Measurements from ENCODE around the gene CFAP99. TPM values are rescaled to one million over a fixed set of nuclear protein-coding genes. Genes with fewer than 3 reads are reported as not detected.

CFAP99 gene
- total RNA-seq, 1 experiment from 2014 or later = 0.33 TPM

DNA sequence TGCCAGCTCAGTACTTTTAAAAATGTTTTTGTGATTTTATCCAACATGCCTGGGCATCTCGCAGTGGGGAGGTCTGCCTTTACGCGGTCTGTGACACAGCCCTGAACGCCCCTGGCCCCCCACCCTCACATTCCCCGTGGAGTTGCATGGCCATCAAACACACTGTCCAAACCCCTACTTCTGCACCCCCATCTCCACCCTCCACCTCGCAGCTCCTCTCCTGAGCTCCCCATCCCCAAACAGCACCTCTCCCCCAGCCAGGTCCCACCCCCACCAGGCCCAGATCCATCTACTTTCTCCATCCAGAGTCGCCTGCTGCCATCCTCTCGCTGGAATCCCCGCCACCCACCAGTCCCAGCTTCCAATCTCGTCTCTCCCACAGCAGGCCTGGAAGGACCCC, 9.8 kb upstream of the CFAP99 start:
- no peak for ATAC-seq
- ChIA-PET CTCF (no interaction called here), POLR2A (no interaction called here)
- H3K9me3 ChIP-seq (ENCODE audit: control insufficient read depth, insufficient read depth, low read depth, low read length) = no peaks in the 10 kb centered on the region
- H3K4me1 ChIP-seq (ENCODE audit: control insufficient read depth, insufficient read depth, low read length) = peaks cover 14% of the 10 kb centered on the region
- H3K4me3 ChIP-seq (ENCODE audit: low read depth in 2 of 2, low read length in 2 of 2) = no peak overlapping the region
- intact Hi-C loops (cut with micrococcal nuclease; ENCODE audit: unreplicated experiment) (no loop called here), in situ Hi-C loops (cut with HindIII; ENCODE audit: low pct_unique_long_range_greater_than_20kb, low sequenced_read_pairs) (no loop called here)
- BruUV-seq (replicated peaks) = no TSS peak
- no peak for DNase-seq (ENCODE audit: low read depth, low spot score)
- no peaks in the 10 kb centered on the region for H3K36me3 ChIP-seq (ENCODE audit: control insufficient read depth, insufficient read depth, low read length)
- H3K27ac ChIP-seq (ENCODE audit: low read length) = no peak overlapping the region
- H3K27me3 ChIP-seq (ENCODE audit: control insufficient read depth, insufficient read depth, low read length) = no peaks in the 10 kb centered on the region
- TF ChIP-seq, protein P1, sequence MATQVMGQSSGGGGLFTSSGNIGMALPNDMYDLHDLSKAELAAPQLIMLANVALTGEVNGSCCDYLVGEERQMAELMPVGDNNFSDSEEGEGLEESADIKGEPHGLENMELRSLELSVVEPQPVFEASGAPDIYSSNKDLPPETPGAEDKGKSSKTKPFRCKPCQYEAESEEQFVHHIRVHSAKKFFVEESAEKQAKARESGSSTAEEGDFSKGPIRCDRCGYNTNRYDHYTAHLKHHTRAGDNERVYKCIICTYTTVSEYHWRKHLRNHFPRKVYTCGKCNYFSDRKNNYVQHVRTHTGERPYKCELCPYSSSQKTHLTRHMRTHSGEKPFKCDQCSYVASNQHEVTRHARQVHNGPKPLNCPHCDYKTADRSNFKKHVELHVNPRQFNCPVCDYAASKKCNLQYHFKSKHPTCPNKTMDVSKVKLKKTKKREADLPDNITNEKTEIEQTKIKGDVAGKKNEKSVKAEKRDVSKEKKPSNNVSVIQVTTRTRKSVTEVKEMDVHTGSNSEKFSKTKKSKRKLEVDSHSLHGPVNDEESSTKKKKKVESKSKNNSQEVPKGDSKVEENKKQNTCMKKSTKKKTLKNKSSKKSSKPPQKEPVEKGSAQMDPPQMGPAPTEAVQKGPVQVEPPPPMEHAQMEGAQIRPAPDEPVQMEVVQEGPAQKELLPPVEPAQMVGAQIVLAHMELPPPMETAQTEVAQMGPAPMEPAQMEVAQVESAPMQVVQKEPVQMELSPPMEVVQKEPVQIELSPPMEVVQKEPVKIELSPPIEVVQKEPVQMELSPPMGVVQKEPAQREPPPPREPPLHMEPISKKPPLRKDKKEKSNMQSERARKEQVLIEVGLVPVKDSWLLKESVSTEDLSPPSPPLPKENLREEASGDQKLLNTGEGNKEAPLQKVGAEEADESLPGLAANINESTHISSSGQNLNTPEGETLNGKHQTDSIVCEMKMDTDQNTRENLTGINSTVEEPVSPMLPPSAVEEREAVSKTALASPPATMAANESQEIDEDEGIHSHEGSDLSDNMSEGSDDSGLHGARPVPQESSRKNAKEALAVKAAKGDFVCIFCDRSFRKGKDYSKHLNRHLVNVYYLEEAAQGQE (IDR thresholded peaks at IDR 0.05; ENCODE audit: insufficient read depth in 1 of 2, low read depth in 2 of 2, low read length in 1 of 2) = no peak
- TF ChIP-seq CTCF (IDR thresholded peaks at IDR 0.05) = no peak
- TF ChIP-seq TCF7L2 (IDR thresholded peaks at IDR 0.05; ENCODE audit: low read depth, low read length) = no peak
- no peak for TF ChIP-seq SIN3A (IDR thresholded peaks at IDR 0.05; ENCODE audit: borderline replicate concordance, insufficient read depth, low read depth, low read length)
- TF ChIP-seq POLR2AphosphoS5 (IDR thresholded peaks at IDR 0.05; ENCODE audit: low read depth, low read length) = no peak

DNA sequence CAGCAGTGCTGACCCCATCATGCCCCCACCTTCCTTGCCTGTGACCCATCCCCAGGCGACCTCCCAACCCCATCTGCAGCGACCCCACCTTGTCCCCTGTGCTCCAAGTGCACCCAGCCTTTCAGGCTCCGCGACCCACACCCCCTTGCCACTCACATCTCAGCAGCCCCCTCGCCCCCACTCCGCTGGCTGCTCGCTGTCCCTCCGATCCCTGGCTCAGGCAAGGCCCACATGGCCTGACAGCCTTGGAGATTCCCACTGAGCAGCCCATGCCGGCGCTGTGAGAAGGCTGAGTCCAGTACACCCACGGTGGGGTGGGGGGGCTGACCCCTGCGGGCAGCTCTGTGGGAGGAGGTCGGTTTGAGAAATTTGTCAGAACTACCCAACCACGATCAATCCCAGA, 9.4 kb upstream of the CFAP99 start:
- Histone ChIP-seq H3K27me3 (ENCODE audit: control insufficient read depth, insufficient read depth, low read length) (no peaks in the 10 kb centered on the region), H3K27ac (ENCODE audit: low read length) (no peak overlapping the region), H3K36me3 (ENCODE audit: control insufficient read depth, insufficient read depth, low read length) (no peaks in the 10 kb centered on the region), H3K9me3 (ENCODE audit: control insufficient read depth, insufficient read depth, low read depth, low read length) (no peaks in the 10 kb centered on the region), H3K4me1 (ENCODE audit: control insufficient read depth, insufficient read depth, low read length) (peaks cover 18% of the 10 kb centered on the region), H3K4me3 (ENCODE audit: low read depth in 2 of 2, low read length in 2 of 2) (no peak overlapping the region)
- POLR2A ChIA-PET = no interaction called here
- no TSS peak for BruUV-seq (replicated peaks)
- intact Hi-C loops (cut with micrococcal nuclease; ENCODE audit: unreplicated experiment) (no loop called here), in situ Hi-C loops (cut with HindIII; ENCODE audit: low pct_unique_long_range_greater_than_20kb, low sequenced_read_pairs) (no loop called here)
- no peak for TF ChIP-seq SIN3A (IDR thresholded peaks at IDR 0.05; ENCODE audit: borderline replicate concordance, insufficient read depth, low read depth, low read length)
- no peak for TF ChIP-seq CTCF (IDR thresholded peaks at IDR 0.05)
- TF ChIP-seq POLR2AphosphoS5 (IDR thresholded peaks at IDR 0.05; ENCODE audit: low read depth, low read length) = no peak
- TF ChIP-seq TCF7L2 (IDR thresholded peaks at IDR 0.05; ENCODE audit: low read depth, low read length) = no peak
- TF ChIP-seq, protein P1 (IDR thresholded peaks at IDR 0.05; ENCODE audit: insufficient read depth in 1 of 2, low read depth in 2 of 2, low read length in 1 of 2) = no peak
- CTCF ChIA-PET = no interaction called here
- DNase-seq (ENCODE audit: low read depth, low spot score) = no peak
- ATAC-seq = no peak

Measured in Panc1 (cell line).